OCI-M2 (cell line): ENCODE data around the gene GRK1.

Experiments used
- DNase-seq: peaks from one replicate; lab custom pipeline; 2025; ENCODE audit not compliant: unreplicated experiment; lab: John Stamatoyannopoulos, UW

GRK1 gene

DNA sequence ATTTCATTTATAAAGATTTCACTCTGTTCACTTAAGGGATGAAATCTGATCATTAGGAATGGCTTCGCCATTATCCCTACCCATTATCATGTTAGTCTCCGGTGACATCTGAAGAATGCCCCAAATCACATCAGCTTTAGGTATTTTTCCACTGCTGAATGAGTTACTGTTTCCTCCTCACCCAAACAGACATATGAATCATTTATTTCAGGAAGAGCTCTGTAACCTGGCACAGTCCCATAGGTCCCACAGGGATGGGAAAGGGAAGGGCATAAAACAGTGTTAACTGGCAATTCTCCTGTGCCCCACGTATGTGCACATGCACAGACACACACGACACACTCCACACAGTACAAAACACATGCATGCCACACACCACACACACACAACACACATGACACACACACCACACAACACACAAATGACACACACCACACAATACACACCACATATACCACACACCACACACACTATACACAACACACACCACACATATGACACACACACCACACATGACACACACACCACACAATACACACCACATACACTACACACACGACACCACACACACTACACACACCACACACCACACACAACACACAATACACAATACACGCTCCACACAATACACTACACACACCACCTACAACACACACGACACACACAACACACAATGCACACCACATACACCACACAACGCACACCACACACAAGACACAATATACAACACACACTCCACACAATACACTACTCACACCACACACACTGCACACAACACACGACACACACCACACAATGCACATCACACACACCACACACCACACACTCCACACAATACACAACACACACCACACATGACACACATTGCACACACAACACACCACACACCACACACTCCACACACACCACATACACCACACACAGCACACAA is 107.4 kb downstream of the GRK1 start:
- no peak for DNase-seq

DNA sequence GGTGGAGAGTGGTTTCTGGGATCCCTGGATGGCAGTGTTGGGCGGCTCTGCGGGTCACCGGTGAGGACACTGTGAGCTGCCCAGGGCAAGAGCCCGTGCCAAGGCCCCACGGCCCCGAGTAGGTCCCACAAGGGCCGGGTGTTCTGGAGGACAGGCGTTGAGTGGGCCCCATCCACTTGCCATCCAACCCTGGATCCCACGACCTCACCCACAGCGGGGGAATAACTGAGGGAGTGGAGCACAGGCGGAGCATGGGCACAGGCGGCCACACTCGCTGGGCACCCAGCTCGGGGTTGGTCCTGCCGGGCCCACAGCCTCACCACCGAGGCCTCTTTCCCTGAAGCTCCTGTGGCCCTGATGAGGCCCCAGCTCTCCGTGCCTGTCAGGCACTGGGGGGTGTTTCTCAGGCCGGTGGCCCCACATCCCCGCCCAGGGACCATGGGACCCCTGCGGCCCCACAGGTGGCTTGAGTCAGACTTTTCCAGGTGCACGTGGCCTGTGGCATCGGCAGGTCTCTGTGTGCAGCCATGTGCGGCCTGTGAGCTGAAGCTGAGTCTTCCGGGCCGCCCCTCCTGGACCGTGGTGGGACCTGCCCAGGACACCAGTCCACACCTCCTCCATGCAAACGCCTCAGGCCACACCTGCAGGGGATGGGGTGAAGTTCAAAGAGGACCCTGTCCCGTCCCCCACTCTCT is 108.6 kb downstream of the GRK1 start:
- DNase-seq, result no peak

- no peak for DNase-seq
Observed at GRCh38 chr13:113776231-113777125, 109.5 kb downstream of the GRK1 start.

DNA sequence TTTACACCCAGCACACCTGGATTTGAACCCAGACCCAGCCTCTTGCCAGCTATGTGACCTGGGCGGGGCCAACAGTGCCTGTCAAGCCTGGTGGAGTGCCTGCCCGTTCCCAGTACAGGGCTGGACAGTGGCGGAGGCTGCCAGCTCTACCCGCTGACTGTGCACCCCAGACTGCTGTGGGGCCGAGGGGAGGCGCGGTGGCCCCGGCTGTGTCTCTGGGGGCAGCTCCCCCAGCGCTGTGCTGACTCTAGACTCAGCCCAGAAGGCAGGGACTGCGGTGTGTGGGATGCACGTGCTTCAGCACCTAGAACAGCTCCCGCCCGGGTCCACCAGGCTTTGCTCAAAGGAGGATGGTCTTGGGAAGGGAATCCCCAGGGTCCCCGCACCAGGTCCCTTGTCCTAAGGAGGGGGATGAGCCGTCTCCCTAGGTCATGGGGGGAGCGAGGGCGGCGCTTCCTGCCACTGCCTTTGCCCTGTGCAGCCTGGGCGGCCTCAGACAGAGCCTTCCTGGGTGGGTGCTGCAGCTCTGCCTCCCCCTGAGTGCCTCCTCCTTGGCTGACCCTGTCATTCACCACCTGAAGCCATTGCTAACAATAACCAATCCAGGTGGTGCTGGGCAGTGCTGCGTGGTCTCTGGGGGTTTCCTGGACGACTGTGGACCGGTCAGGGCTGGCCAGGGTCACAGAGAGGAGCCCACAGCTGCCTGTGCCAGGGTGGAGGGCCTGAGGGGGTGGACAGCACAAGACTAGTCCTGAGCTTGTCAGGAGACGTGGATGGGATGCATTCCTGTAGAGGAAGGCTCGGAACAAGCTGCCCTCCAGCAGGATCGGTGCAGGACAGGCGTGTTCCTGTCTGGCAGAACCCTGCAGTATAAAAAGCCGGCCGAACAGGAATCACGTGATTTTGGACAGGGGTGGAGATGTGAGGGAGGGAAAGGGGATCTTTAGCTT is 110.6 kb downstream of the GRK1 start:
- DNase-seq, result no peak

- DNase-seq, result no peak
Observed at GRCh38 chr13:113781571-113781970, 114.6 kb downstream of the GRK1 start.

DNA sequence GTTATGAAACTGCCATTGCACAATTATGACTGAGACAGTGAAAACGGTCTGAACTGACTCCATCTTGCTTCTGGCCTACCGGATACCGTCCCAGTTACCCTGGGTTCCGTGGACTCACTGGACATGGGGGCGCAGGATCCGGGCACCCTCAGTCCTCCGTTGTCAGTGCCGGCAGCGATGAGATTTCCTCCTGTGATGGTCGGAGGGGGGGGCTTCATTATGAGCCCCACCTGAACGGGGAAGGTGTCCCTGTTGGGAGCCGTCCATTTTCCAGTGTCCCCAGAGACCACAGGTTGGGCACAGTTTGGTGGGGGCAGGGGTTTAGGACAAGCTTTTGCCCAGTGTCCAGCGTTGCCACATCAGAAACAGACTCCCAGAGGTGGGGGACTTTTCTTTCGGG is 115.5 kb downstream of the GRK1 start:
- no peak for DNase-seq

- DNase-seq, result no peak
Observed at GRCh38 chr13:113783200-113783881, 116.3 kb downstream of the GRK1 start.

DNA sequence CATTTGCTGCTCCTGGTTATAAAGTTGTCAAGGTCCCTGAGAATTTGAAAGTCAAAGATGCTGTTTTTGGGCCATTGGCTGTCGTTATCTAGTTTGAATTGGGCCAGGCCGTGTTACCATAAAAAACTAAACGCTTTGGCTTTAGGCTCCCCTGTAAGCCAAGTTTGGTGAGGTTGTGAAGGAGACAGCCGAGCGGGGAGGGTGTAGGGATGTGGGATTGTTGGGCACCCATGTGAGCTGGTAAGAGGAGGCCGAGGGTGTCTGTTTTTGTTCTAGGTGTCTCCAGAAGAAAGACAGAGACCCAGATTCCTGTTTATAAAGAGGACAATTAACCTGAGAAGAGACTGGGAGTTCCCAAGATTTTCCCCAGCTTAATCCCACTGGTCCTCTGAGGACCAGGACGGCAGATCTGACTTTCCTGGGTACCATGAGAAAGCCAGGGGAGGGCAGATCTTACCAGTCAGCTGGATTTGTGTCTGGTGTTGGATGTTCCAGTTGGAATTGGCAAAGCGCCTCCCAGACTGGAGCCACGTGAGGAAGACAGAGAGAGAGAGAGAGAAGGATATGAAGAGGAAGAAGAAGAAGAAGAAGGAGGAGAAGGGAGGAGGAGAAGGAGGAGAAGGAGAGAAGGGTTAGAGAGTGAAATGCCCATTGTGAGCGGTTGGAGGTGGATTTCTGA is 117.1 kb downstream of the GRK1 start:
- DNase-seq, result no peak

- DNase-seq, result no peak
Observed at GRCh38 chr13:113784645-113785024, 117.6 kb downstream of the GRK1 start.

DNA sequence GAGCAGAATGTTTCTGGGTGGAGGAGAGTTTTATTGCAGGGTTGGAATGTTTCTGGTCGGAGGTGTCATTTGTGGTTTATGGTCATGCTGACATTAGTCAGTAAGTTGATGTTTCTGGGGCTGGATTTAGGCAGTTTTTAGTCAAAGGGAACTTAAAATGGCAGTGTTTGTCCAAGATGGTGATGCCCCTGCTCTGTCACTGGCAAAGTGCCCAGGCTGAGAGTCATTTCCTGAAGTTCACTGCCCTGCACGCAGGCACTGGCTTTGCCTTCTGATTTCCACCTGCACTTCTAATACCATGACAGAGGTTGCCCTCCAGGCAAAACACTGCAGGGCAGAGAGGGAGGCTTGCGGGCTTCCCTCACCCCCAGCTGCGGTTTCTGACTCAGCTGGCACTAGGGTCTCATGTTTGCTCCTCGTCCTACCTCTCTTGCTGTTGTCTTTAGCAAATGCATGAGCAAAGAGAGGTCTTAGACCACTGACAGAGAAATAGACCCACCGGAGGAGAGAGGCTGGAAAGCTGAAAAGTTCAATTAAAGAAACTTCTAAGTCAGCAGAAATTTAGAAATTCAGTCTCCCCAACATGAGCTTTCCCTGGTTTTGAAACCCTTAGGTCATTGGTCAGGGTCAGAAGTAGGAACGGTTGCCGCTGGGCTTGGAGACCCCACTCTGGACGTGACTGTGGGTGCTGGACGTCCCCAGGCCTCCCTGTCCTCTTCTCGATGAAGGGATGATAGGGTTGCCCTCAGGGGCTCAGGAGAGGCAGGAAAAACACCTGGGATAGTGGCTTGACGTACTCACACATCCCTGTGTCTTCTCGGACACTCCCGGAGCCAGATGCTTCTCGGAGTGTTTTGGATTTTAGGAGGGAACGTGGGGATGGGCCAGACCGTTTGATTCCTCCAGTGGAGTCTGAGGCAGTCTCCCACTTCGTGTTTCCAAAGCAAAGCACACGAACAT is 118.3 kb downstream of the GRK1 start:
- DNase-seq, result no peak

- DNase-seq, result no peak
Observed at GRCh38 chr13:113786262-113786841, 119.3 kb downstream of the GRK1 start.
